Liver (tissue), 3 donors: Measurements from ENCODE around the gene SLC25A41.

Experiments used
- EGR1 ChIP-seq, 2 donors: IDR thresholded peaks; 2 replicates each; pipeline ENCODE4 v1.6.1; 2016 to 2018; ENCODE audit warnings: antibody characterized with exemption in 2 of 2, low read depth in 2 of 2
- HNF4G ChIP-seq: IDR thresholded peaks from 2 replicates; pipeline ENCODE4 v1.6.1; 2016; ENCODE audit warnings: antibody characterized with exemption
- RAD21 ChIP-seq, 2 donors: IDR thresholded peaks; 2 replicates each; pipeline ENCODE4 v1.6.1; 2016; ENCODE audit warnings: antibody characterized with exemption in 2 of 2, mild to moderate bottlenecking in 2 of 2
- SP1 ChIP-seq: IDR thresholded peaks from 2 replicates; pipeline ENCODE4 v1.6.1; 2018; ENCODE audit warnings: antibody characterized with exemption, mild to moderate bottlenecking
- YY1 ChIP-seq: IDR thresholded peaks from 2 replicates; pipeline ENCODE4 v1.6.1; 2016; ENCODE audit warnings: antibody characterized with exemption, mild to moderate bottlenecking
- TF ChIP-seq, protein P1 (sequence below): fragments of 150-350 bp; IDR thresholded peaks from 2 replicates; pipeline ENCODE4 v1.5.1; 2017; ENCODE audit warnings: improper control_type of control experiment, low read depth, low read length; ENCODE audit not compliant: missing input control
- TF ChIP-seq, protein P2 (sequence below): IDR thresholded peaks from 2 replicates; pipeline ENCODE4 v1.6.1; 2016; ENCODE audit warnings: antibody characterized with exemption
- donor health status: healthy.
- donor health status: healthy.

DNA sequence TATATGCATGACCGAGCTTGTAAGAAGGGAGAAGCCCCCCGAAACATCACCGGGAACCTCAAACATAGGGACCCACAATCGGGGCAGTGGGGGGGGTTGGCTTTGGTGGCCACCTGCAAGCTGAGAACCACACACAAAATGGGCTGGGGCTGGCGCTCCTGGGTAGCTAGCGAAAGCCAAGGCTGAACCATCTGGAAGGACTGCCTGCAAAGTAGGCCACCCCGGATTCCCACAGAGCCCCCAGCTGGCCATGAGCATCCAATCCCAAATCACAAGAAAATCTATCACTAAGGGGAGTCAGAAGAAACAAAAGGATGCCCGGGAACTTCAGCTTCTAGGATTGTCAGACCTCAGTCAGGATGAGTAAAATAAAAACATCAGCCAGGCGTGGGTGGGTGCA is 55.1 kb downstream of the SLC25A41 start:
- no peak for TF ChIP-seq RAD21 (IDR thresholded peaks at IDR 0.05)
- no peak for TF ChIP-seq SP1
- TF ChIP-seq, protein P1, sequence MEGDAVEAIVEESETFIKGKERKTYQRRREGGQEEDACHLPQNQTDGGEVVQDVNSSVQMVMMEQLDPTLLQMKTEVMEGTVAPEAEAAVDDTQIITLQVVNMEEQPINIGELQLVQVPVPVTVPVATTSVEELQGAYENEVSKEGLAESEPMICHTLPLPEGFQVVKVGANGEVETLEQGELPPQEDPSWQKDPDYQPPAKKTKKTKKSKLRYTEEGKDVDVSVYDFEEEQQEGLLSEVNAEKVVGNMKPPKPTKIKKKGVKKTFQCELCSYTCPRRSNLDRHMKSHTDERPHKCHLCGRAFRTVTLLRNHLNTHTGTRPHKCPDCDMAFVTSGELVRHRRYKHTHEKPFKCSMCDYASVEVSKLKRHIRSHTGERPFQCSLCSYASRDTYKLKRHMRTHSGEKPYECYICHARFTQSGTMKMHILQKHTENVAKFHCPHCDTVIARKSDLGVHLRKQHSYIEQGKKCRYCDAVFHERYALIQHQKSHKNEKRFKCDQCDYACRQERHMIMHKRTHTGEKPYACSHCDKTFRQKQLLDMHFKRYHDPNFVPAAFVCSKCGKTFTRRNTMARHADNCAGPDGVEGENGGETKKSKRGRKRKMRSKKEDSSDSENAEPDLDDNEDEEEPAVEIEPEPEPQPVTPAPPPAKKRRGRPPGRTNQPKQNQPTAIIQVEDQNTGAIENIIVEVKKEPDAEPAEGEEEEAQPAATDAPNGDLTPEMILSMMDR: no peak
- TF ChIP-seq EGR1 (IDR thresholded peaks at IDR 0.05; ENCODE audit: low read depth in 2 of 2): no peak
- TF ChIP-seq YY1: no peak
- TF ChIP-seq HNF4G: no peak
- TF ChIP-seq, protein P2, sequence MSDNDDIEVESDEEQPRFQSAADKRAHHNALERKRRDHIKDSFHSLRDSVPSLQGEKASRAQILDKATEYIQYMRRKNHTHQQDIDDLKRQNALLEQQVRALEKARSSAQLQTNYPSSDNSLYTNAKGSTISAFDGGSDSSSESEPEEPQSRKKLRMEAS: no peak
